ENCODE data around the gene RAB3IP. TPM values are rescaled to one million over a fixed set of nuclear protein-coding genes. Genes with fewer than 3 reads are reported as not detected.
"Not testable (repeated sequence)": the region's sequence is repeated elsewhere in the genome, so short reads cannot be mapped to it uniquely, and the experiment has no call there.

Gene RAB3IP
- total RNA-seq, 1 donor from 2014 or later, result 16.5 TPM

GRCh38 chr12:69851976-69852375 lies 113.3 kb downstream of the RAB3IP start:
- peaks cover 13% of the 10 kb centered on the region for H3K9me3 Mint-ChIP-seq (ENCODE audit: unreplicated experiment)
- H3K27ac Mint-ChIP-seq (ENCODE audit: unreplicated experiment), result no peak overlapping the region
- TF ChIP-seq, protein P1, sequence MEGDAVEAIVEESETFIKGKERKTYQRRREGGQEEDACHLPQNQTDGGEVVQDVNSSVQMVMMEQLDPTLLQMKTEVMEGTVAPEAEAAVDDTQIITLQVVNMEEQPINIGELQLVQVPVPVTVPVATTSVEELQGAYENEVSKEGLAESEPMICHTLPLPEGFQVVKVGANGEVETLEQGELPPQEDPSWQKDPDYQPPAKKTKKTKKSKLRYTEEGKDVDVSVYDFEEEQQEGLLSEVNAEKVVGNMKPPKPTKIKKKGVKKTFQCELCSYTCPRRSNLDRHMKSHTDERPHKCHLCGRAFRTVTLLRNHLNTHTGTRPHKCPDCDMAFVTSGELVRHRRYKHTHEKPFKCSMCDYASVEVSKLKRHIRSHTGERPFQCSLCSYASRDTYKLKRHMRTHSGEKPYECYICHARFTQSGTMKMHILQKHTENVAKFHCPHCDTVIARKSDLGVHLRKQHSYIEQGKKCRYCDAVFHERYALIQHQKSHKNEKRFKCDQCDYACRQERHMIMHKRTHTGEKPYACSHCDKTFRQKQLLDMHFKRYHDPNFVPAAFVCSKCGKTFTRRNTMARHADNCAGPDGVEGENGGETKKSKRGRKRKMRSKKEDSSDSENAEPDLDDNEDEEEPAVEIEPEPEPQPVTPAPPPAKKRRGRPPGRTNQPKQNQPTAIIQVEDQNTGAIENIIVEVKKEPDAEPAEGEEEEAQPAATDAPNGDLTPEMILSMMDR (IDR thresholded peaks at IDR 0.05), result no peak
- H3K36me3 Mint-ChIP-seq (ENCODE audit: unreplicated experiment), result no peaks in the 10 kb centered on the region
- peaks cover 8% of the 10 kb centered on the region for H3K27me3 Mint-ChIP-seq (ENCODE audit: unreplicated experiment)
- DNase-seq (ENCODE audit: extremely low spot score, unreplicated experiment), result no peak
- H3K4me1 Mint-ChIP-seq (ENCODE audit: unreplicated experiment), result no peaks in the 10 kb centered on the region
- no peak overlapping the region for H3K4me3 Mint-ChIP-seq (ENCODE audit: unreplicated experiment)

DNA sequence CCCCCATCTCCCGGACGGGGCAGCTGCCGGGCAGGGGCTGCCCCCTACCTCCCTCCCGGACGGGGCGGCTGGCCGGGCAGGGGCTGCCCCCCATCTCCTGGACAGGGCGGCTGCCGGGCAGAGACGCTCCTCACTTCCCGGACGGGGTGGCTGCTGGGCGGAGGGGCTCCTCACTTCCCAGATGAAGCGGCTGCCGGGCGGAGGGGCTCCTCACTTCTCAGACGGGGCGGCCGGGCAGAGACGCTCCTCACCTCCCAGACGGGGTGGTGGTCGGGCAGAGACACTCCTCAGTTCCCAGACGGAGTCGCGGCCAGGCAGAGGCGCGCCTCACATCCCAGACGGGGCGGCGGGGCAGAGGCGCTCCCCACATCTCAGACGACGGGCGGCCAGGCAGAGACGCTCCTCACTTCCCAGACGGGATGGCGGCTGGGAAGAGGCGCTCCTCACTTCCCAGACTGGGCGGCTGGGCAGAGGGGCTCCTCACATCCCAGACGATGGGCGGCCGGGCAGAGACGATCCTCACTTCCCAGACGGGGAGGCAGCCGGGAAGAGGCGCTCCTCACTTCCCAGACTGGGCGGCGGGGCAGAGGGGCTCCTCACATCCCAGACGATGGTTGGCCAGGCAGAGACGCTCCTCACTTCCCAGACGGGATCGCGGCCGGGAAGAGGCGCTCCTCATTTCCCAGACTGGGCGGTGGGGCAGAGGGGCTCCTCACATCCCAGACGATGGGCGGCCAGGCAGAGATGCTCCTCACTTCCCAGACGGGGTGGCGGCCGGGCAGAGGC lies 114.7 kb downstream of the RAB3IP start:
- not testable (repeated sequence) for H3K4me1 Mint-ChIP-seq (ENCODE audit: unreplicated experiment); H3K36me3 Mint-ChIP-seq (ENCODE audit: unreplicated experiment); H3K27ac Mint-ChIP-seq (ENCODE audit: unreplicated experiment)

GRCh38 chr12:69866698-69867097 lies 128.0 kb downstream of the RAB3IP start:
- no peak for DNase-seq (ENCODE audit: extremely low spot score, unreplicated experiment)
- TF ChIP-seq, protein P1 (IDR thresholded peaks at IDR 0.05), result no peak
- Mint-ChIP-seq H3K4me3 (ENCODE audit: unreplicated experiment) (no peak overlapping the region), H3K27ac (ENCODE audit: unreplicated experiment) (no peak overlapping the region), H3K36me3 (ENCODE audit: unreplicated experiment) (no peaks in the 10 kb centered on the region), H3K9me3 (ENCODE audit: unreplicated experiment) (no peaks in the 10 kb centered on the region), H3K4me1 (ENCODE audit: unreplicated experiment) (no peaks in the 10 kb centered on the region), H3K27me3 (ENCODE audit: unreplicated experiment) (peaks cover 35% of the 10 kb centered on the region)

More for the DNA sequence above, 114.7 kb downstream of the RAB3IP start:
- Mint-ChIP-seq H3K9me3 (ENCODE audit: unreplicated experiment) (peaks cover 13% of the 10 kb centered on the region), H3K27me3 (ENCODE audit: unreplicated experiment) (peaks cover 17% of the 10 kb centered on the region)
- not testable (repeated sequence) for H3K4me3 Mint-ChIP-seq (ENCODE audit: unreplicated experiment); DNase-seq (ENCODE audit: extremely low spot score, unreplicated experiment)

- peaks cover 8% of the 10 kb centered on the region for H3K4me1 Mint-ChIP-seq (ENCODE audit: unreplicated experiment)
- TF ChIP-seq, protein P1 (IDR thresholded peaks at IDR 0.05), result no peak
- peaks cover 34% of the 10 kb centered on the region for H3K27me3 Mint-ChIP-seq (ENCODE audit: unreplicated experiment)
- H3K36me3 Mint-ChIP-seq (ENCODE audit: unreplicated experiment), result no peaks in the 10 kb centered on the region
- H3K9me3 Mint-ChIP-seq (ENCODE audit: unreplicated experiment), result no peaks in the 10 kb centered on the region
- H3K27ac Mint-ChIP-seq (ENCODE audit: unreplicated experiment), result no peak overlapping the region
- H3K4me3 Mint-ChIP-seq (ENCODE audit: unreplicated experiment), result no peak overlapping the region
- no peak for DNase-seq (ENCODE audit: extremely low spot score, unreplicated experiment)
These were observed 130.0 kb downstream of the RAB3IP start for GRCh38 chr12:69868695-69869094.

DNA sequence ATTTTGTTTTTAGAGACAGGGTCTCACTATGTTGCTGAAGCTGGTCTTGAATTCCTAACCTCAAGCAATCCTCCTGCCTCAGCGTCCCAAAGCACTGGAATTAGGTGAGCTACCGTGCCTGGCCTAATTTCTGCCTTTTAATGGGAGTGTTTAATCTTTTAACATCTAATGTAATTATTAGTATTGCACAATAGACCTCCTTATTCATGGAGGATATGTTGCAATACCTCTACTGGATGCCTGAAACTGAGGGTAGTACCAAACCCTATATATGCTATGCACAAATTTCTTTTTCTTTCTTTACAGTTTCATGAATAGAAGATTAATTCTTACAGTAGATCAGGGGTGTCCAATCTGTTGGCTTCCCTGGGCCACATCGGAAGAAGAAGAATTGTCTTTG lies 134.1 kb downstream of the RAB3IP start:
- no peak for DNase-seq (ENCODE audit: extremely low spot score, unreplicated experiment)
- H3K27me3 Mint-ChIP-seq (ENCODE audit: unreplicated experiment), result peaks cover 2% of the 10 kb centered on the region
- H3K27ac Mint-ChIP-seq (ENCODE audit: unreplicated experiment), result no peak overlapping the region
- H3K4me3 Mint-ChIP-seq (ENCODE audit: unreplicated experiment), result no peak overlapping the region
- H3K4me1 Mint-ChIP-seq (ENCODE audit: unreplicated experiment), result peaks cover 15% of the 10 kb centered on the region
- H3K9me3 Mint-ChIP-seq (ENCODE audit: unreplicated experiment), result no peaks in the 10 kb centered on the region
- TF ChIP-seq, protein P1 (IDR thresholded peaks at IDR 0.05), result no peak
- H3K36me3 Mint-ChIP-seq (ENCODE audit: unreplicated experiment), result no peaks in the 10 kb centered on the region

Other genes starting within 250 kb of the RAB3IP start
- gene CCT2, start 153.4 kb upstream of the RAB3IP start, total RNA-seq, result 162 TPM in 2 replicates
- not detected in 2 replicates for gene LRRC10, start 128.0 kb upstream of the RAB3IP start, total RNA-seq
- gene BEST3, start 39.6 kb upstream of the RAB3IP start, total RNA-seq, result 0.11 and 0.55 TPM in 2 replicates
- gene MYRFL, start 86.4 kb downstream of the RAB3IP start, total RNA-seq, result 0.13 TPM in 1 of 2 replicates, not detected in the other